Measurements from ENCODE around the gene ADD1.

Gene ADD1

DNA sequence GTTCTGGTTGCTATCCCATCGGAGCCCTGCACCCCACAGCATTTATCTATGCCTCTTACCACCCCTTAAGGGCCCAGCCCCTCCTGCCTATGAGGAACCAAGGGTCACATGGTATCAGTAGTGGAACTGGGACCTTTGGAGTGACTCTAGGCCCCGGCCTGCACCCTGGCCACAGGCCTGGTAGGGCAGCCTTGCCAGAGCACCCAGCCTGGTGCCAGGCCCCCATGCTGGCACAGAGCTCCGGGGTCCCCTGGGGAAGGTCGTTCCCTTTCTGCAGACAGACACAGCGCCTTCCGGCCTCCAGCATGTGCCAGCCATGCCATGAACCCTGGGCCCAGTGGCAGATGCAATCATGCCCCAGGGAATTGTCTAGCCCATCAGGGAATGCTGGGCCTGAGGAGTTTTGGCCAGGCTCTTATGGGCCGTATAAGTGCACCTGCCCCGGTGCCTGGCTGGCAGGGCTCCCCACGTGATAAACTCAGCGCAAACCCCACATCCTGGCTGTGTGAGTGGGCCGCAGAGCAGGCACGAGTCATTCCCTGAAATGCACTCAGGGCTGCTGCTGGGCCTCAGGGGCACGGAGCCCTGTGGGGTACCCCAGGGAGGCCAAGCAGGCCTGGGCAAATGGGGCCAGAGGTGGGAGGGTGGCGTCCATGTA lies 19.8 kb upstream of the ADD1 start:
- DNase-seq, result no peak

DNA sequence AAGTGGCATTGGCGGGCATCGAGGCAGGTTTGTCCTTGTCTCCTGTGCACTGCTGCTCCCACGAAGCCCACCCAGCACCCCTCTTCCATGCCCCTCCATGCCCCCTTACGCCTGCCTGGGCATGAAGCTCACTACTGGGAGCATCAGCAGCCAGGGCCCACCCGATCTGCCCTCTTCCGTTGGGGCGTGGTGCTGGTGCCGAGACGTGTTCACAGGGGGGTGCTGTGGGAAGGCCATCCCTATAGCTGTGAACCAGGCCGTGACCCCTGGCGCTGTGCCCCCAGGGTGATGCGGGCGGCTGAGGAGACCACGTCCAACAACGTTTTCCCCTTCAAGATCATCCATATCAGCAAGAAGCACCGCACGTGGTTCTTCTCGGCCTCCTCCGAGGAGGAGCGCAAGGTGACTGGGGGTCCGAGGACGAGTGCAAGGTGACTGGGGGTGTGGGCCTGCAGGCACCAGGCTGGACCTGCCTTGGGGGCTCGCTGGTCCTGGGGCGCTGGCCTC lies 19.3 kb upstream of the ADD1 start:
- DNase-seq, result no peak

DNA sequence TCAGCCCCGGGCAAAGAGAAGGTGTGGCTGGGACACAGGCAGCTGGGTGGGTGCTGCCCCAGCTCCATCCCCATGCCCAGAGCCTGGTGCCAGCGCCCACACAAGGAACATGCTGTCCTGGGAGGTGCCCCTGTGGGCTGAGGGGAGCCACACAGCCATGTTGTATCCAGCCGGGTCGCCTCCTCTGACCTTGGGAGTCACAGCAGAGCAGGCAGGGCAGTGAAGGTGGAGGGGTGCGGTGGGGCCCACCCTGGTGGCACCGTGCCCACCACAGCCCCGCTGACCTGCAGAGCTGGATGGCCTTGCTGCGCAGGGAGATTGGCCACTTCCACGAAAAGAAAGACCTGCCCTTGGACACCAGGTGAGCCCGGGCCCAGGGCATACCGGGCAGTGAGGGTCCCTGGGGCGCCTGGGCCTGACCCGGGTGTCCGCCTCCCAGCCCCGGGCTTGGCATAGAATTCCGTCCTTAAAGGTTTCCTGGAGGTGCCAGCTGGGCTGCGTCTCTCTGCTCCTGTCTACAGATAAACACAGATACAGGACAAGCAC lies 18.7 kb upstream of the ADD1 start:
- no peak for DNase-seq

DNA sequence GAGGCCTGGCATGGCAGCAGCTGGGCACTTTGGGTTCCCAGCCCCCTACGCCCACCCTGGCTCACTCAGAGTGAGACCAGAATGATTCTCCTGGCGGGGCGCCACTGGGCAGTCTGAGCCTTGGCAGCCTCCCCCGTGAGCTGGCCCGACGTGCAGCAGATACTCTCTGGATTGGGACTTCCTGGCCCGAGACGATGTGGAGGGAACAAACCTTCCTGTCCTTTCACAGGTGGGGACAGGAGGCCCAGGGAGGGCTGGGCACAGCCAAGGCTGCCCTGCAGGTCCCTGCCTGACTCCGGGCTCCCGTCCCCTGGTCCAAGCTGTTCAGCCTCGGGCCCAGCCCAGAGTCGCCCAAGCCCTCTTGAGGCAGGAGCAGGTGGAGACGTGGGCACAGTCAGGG lies 17.9 kb upstream of the ADD1 start:
- no peak for DNase-seq

DNA sequence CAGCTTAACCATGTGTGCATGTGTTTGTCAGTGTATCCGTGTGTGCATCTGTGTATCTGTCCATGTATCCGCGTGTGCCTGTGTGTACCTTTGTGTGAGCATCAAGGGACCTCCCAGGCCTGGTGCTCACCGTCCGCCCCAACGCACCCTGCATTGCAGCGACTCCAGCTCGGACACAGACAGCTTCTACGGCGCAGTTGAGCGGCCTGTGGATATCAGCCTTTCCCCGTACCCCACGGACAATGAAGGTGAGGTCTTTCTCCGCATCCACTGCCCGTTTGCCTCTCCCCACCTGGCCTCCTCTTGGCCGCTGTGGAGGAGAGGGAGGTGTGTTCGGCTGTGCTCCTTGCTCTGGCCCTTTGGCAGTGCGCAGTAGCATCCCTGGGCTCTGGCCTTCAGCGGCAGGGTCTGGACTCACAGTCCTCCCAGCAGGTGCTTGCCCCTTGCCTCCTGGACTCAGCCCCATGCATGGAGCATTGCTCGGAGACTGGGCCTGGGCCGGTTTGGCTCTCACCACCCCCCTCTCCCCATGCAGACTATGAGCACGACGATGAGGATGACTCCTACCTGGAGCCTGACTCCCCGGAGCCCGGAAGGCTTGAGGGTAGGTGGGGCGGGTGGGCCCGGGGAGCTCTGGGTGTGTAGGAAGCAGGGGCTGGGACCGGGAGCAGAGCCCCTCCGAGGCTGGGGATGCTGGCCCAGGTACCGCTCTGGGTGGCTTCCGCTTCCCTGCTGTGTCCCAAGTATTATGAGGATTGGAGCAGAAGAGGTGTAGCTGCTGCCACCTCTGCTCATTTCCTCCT lies 16.4 kb upstream of the ADD1 start:
- DNase-seq, result no peak

DNA sequence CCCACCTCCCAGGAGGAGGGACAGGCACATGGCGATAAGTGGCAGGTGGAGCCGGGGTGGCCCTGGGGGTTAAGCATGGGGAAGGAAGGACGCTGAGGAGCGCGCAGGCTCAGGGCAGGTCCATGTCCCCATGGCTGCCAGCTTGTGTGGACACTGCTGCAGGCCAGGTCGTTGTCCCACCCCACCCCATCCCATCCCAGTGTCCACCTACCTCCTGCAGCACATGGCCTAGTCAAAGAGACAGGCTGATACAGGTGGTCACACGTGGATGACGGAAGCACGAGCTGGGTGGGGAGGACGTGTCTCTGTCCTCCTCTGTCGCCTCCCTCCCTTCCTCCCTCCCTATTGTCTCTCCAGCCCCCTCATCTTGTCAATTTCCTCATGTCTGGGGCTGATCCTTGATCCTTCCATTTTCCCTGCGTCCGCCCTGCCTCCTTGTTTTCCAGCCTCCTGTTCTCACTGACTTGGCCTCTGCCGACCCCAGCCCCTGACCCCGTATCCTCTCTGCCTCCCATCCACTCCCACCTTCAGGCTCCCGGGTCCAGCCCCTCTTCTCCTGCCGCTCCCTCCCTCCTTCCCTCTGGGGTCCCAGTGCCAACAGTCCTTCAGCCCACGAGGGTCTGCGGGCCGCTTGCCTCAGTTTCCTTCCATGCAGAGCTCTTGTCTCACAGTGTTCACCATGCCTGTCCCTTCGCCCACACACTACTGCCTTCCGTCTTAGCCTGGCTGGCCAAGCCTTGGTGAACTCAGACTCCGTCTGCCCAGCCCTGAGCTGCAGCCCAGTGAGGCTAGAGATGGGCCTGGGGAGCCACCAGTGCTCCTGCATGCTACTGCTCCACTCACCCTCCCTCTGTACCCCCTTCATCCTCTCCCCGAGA lies 15.5 kb upstream of the ADD1 start:
- DNase-seq, result no peak

DNA sequence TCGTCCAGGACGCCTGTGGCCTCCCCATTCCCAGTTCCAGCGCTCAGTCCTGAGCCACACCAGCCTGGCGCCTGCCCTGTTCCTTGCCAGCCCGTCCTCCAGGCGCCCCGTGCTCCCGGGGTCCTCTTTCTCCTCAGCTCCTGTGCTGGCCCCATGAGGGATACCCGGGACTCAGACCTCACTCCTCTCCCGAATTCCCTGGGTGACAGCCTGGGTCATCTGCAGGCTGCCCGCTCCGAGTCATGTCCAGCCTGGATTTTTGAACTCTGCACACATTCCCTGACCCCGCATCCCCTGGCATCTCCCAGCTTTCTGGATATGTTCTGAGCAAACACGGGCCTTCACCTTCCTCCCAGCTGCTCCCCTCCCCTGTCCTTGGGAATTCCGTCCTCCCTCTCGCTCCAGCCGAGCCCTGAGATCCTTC lies 14.9 kb upstream of the ADD1 start:
- no peak for DNase-seq

DNA sequence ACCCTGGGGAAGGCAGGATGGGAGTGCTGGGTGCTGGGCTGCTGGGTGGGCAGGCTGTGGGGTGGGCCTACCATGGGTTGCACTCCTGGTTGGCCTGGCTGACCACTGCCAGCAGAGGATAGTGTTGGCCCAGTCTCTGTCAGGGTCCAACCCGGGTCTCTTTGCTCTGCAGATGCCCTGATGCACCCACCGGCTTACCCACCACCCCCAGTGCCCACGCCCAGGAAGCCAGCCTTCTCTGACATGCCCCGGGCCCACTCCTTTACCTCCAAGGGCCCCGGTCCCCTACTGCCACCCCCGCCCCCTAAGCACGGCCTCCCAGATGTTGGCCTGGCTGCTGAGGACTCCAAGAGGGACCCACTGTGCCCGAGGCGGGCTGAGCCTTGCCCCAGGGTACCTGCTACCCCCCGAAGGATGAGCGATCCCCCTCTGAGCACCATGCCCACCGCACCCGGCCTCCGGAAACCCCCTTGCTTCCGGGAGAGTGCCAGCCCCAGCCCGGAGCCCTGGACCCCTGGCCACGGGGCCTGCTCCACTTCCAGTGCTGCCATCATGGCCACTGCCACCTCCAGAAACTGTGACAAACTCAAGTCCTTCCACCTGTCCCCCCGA lies 14.2 kb upstream of the ADD1 start:
- DNase-seq, result no peak

DNA sequence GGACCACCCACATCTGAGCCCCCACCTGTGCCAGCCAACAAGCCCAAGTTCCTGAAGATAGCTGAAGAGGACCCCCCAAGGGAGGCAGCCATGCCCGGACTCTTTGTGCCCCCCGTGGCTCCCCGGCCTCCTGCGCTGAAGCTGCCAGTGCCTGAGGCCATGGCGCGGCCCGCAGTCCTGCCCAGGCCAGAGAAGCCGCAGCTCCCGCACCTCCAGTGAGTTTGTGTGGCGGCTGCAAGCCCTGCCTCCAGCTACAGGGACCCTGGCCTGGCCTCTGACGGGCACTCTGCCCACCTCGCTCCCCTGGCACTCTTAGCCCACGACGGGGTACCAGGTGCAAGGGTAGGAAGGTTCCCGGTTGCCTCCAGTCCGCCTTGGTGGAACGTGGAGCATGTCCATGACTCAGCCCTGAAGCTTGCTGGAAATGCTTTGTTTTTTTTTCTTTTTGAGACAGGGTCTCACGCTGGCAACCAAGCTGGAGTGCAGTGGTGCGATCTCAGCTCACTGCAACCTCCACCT lies 13.7 kb upstream of the ADD1 start:
- no peak for DNase-seq

DNA sequence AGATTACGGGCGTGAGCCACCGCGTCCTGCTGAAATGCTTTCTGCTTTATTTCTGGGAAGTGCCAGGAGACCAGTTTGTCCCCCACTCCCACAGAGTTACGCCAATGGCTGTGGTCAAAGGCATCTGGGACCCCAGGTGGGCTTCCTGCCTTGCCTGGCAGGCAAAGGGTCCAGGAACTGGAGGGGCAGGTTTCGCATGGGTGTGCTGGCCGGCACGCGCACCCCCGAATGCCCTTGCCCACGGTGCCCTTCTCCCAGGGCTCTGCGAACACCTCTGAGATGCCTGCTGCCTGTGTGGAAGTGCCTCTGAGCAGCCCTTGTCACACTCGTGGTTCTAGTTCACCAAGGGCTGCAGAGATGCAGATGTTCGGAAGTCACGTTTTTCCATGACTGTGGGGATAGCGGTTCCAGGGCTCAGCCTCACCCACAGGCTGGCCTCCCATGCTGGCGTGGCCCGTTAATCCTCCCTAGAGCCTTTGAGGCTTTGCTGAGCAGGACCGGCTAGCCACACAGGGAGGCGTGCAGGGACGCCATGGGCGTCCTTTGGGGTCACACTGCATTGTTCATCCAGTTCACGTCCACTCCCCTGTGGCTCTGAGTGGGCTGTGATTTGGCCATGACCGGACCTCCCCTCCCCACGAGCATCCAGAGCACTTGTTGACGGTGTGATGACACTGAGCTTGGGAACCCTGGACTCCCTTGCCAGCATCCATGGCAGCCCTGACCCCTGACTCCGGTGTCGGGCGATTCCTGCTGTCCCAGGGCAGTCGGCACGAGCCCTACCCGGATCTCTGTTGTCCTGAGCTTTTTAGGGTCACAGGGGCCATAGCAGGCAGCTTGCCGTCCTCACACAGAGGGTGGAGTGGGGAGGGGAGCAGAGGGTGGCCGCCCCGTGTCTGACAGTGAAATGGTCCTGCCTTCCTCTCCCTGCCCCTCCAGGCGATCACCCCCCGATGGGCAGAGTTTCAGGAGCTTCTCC lies 12.7 kb upstream of the ADD1 start:
- DNase-seq, result no peak

DNA sequence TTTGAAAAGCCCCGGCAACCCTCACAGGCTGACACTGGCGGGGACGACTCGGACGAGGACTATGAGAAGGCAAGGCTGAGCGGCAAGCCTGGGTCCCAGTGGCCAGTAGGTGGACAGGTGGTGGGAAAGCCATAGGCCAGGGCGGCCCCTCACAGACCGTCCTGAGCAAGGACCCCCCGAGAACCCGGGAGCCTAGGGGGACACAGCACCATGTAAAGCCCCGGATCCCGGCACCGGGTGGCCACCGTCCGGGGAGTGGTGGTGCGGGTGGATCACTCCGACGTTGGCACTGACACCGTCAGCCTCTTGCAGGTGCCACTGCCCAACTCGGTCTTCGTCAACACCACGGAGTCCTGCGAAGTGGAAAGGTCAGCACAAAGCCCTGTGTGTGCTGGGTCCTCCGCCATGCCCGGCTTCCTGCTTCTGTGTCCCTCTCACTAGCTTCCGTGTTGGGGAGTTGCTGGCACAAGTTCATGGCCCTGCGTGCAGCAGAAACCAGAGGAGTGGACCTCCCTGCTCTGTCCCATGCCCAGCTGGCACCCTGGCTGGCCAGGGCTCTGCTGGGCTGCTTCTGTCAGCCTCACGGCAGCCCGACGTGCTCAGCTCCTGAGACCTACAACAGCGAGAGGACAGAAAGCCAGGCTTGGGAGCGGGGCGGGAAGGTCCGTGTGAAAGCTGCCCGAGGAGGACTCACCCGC lies 11.9 kb upstream of the ADD1 start:
- no peak for DNase-seq

DNA sequence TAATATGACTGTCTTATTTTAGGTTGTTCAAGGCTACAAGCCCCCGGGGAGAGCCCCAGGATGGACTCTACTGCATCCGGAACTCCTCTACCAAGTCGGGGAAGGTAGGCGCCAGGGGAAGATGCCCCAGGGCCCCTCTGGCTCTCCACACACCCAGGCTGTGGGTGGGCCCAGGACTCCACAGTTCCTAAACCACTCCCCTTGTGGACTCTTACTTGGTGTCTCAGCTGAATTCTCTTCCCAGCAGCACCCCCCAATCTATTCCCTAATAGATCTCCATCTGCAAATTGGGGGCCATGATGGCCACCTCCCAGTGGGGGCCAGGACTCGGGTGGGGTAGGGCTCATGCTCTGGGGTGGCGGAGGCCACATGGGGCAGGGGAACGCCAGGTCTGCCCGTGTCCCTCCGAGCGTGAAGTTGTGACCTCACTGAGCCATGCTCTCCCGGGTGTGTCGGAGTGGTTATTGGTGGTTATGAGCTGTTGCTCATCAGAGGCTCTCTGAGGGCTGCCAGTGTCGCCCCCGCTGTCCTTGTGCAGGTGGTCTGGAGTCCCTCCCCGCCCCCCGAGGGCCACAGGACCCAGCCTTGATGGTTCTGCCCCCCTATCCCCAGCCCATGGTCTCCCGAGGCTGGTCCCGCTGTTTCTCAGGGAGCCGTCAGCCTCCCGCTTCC lies 11.2 kb upstream of the ADD1 start:
- DNase-seq, result no peak

DNA sequence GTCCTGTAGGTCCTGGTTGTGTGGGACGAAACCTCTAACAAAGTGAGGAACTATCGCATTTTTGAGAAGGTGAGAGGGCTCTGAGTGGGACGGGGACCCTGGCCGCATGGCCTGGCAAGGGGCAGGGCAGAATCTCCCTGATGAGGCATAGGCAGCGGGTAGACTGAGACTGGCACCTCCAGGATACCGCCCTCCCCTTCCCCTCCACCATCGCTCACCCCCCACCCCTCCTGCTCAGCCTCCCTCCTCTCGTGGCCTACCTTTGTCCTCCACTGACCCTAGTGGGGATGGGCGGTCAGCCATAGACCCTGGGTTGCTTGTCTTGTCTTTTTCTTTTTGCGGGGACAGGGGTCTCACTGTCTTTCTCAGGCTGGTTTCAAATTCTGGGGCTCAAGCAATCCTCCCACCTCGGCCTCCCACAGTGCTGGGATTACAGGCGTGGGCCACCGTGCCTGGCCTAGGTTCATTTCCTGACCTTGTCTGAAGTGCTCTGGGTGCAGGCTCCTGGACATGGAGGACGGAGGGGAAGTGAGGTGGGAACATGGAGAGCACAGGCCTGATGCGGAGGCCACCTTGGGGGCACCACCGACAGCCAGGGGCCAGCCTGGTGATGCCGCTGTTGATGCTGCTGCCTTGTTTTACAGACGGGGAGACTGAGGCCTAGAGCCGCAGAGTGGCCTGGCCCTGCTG lies 10.5 kb upstream of the ADD1 start:
- no peak for DNase-seq

DNA sequence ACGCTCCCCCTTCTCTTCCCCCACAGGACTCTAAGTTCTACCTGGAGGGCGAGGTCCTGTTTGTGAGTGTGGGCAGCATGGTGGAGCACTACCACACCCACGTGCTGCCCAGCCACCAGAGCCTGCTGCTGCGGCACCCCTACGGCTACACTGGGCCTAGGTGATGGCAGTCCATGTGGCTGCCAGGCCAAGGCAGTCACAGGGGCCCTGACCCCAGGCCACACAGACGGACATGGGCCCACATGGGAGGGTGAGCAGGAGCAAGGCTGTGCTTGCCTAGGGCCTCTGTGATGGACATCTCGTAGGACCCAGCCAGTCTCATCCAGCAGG lies 10.0 kb upstream of the ADD1 start:
- DNase-seq, result no peak

DNA sequence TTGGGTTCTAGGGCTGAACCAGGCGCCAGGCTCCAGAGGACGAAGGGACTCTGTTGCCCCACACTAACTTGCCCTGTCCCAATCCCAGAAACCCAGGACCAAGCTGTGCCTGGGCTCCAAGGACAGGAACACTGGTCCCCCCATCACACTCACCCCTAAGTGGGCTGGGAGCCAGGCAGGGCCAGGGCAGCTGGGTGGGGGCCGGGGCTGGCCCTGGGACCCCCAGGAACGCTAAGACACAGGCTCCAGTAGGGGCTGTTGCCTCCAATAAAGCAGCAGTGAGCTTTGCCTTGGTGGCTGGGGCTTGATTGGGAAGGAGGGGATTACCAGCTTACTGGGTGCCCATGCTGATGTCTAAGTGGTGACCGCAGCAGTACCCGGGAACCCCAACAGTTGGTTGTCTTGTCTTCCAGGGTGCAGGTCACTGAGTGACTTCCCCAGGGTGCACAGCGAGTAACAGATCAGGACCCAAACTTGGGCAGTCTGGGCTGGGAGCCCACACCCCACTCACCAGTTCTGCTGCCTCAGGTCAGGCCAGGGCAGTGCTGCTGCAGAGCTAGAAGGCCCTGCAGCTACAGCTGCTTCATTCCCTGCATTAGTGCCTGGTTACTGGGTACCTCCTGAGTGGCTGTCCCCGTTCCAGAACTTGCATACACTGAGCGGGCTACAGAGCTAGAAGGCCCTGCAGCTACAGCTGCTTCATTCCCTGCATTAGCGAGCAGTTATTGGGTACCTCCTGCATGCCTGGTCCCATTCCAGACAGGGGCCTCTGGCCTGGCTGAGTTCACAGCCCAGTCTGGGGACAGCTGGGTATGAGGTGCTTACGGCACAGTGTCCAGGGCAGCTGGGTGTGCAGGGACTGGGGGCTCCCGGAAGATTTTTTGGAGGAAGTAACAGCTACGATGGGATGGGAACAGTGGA lies 9.4 kb upstream of the ADD1 start:
- no peak for DNase-seq

DNA sequence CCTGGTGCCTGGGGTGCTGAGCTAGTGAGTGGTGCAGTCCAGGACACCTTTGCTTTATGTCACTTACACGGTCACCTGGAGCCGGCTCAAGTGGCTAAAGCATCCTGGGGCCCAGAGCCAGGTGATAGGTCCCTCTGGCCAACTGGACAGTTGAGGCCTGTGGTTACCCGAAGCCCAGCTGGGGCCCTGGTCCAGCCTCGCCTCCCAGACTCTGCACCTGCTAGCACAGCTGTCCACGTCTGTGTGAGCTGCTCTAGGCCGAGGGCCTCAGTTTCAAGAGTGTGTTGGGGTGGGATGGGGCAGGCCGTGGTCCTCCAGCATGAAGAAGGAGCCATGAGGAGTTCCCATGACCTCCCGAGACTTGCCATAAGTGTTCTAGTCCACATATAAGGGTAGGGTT lies 7.7 kb upstream of the ADD1 start:
- DNase-seq, result no peak

DNA sequence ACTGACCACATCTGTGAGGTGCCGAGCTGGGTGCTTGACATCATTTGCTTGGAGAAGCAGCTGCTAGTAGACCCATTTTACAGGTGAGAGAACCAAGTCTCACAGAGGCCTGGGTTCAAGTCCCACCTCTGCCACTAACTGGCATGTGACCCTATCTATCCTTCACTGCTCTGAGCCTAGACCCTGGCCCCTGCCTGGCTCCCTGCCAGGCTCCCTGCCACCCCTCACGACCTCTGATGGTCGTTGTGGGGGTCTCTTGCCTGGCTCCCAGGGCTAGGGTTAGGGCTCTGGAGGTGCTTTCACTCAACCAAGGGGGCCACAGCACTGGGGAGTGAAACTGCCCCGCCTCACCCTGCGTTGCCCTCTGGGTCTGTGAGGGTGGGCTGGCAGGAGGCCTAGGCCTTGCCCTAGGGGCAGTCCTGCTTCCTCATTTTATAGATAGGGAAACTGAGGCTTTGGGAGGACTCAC lies 7.2 kb upstream of the ADD1 start:
- no peak for DNase-seq
